GM12801 (cell line): ENCODE measurements around the gene ABLIM2.

ENCODE experiments used
- CTCF ChIP-seq: IDR thresholded peaks from one replicate; pipeline ENCODE4 v1.5.1; 2011; ENCODE audit warnings: control low read depth; ENCODE audit not compliant: insufficient read length; ENCODE audit errors: extremely low read depth

Gene ABLIM2

GRCh38 chr4:8008391-8008790, 150.2 kb downstream of the ABLIM2 start:
- no peak for TF ChIP-seq CTCF

- TF ChIP-seq CTCF = no peak
Measured at GRCh38 chr4:8007581-8007980, 151.0 kb downstream of the ABLIM2 start.

GRCh38 chr4:8006471-8006870, 152.1 kb downstream of the ABLIM2 start:
- TF ChIP-seq CTCF = no peak

GRCh38 chr4:8005814-8006215, 152.8 kb downstream of the ABLIM2 start:
- TF ChIP-seq CTCF = no peak

GRCh38 chr4:8005033-8005808, 153.4 kb downstream of the ABLIM2 start:
- no peak for TF ChIP-seq CTCF

GRCh38 chr4:8004066-8004465, 154.5 kb downstream of the ABLIM2 start:
- no peak for TF ChIP-seq CTCF

GRCh38 chr4:8002525-8003309, 155.9 kb downstream of the ABLIM2 start:
- TF ChIP-seq CTCF = no peak
